HG03045 (cell line): Measurements from ENCODE around the gene OPRL1.
"Not testable (repeated sequence)": the region's sequence is repeated elsewhere in the genome, so short reads cannot be mapped to it uniquely, and the experiment has no call there.

Experiments used
- ATAC-seq: cut with Tn5 transposase; IDR thresholded peaks from one replicate; pipeline ENCODE4 v1.9.1; 2021; ENCODE audit warnings: mild to moderate bottlenecking, moderate library complexity; ENCODE audit not compliant: unreplicated experiment

Gene OPRL1

GRCh38 chr20:64083378-64083803, 3.5 kb downstream of the OPRL1 start:
- ATAC-seq, result no peak

- no peak for ATAC-seq
Observed at GRCh38 chr20:64083804-64084684, 4.2 kb downstream of the OPRL1 start, which contains the start of gene LKAAEAR1. Gene LKAAEAR1, minus strand, starts transcription at chr20:64084398. Its CDS starts 179 bp downstream, at chr20:64084219.

DNA sequence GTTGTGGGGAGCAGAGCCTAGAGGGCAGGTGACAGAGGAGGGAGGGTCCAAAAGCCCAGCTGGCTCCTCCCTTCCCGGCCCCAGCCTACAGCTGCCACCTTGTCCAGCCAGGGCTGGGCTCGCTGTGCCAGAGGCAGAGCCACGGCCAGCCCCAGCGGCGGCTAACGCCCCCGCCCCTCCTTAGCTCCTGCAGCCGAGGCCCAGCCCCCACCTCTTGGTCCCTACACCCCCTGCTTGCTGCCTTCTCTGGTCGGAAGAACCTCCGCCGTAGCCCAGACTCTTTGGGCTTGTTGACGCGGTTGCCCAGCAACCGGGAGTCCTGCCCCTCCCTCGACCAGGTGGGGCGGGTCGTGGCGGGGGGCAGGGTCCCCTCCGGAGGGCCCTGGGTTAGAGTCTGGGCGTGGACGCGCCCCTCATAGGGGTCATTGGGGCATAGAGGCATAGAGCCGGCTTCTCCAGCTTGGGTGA, 4.8 kb downstream of the OPRL1 start:
- no peak for ATAC-seq

- ATAC-seq, result no peak
Observed at GRCh38 chr20:64086801-64087200, 6.9 kb downstream of the OPRL1 start.

GRCh38 chr20:64087226-64087825, 7.4 kb downstream of the OPRL1 start:
- ATAC-seq, result not testable (repeated sequence)

DNA sequence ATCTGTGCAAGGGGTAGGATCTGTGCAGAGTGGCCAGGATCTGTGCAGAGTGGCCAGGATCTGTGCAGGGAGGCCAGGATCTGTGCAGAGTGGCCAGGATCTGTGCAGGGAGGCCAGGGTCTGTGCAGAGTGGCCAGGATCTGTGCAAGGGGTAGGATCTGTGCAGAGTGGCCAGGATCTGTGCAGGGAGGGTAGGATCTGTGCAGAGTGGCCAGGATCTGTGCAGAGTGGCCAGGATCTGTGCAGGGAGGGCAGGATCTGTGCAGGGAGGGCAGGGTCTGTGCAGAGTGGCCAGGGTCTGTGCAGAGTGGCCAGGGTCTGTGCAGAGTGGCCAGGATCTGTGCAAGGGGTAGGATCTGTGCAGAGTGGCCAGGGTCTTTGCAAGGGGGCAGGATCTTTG, 8.7 kb downstream of the OPRL1 start:
- not testable (repeated sequence) for ATAC-seq

DNA sequence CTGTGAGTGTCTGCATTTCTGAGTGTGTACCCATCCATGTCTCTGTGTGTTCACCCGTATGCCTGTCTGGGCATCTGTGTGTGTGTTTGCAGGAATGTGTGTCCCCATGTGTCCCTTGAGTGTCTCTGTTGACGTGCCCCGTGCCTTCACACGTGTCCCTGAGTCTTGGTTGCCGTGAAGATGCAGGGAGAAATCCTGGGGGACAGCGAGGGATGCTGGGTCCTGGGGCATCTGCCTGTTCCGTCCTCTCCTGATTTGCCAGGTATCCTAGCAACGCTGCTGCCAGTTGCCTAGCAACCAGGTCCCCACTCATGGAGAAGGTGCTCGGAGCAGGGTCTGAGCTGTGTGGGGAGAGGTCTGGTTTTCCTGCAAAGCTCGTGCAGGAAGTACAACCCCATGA, 10.3 kb downstream of the OPRL1 start:
- no peak for ATAC-seq

DNA sequence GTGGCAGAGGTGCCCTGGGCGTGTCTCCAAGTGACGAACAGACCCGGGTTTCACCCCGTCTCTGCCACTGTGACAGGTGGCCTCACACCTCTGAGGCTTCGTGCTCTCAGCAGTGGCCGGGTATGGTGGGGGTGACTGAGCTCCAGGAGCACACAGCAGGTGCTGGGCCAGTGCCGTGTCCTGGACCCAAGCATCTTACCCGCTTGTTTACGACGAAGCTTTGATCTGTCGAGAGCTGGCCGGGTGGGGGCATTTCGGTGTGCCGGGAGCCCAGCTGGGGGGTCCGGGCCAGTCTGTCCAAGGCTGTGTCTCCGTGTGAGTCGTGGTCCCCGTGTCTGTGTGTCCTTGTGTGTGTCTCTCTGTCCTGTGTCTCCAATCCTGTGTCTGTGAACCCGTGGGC, 11.5 kb downstream of the OPRL1 start:
- ATAC-seq, result no peak

GRCh38 chr20:64091770-64092169, 11.9 kb downstream of the OPRL1 start:
- no peak for ATAC-seq

- ATAC-seq, result no peak
Observed at GRCh38 chr20:64092258-64093012, 12.6 kb downstream of the OPRL1 start.

GRCh38 chr20:64093013-64093503, 13.2 kb downstream of the OPRL1 start:
- ATAC-seq, result no peak

DNA sequence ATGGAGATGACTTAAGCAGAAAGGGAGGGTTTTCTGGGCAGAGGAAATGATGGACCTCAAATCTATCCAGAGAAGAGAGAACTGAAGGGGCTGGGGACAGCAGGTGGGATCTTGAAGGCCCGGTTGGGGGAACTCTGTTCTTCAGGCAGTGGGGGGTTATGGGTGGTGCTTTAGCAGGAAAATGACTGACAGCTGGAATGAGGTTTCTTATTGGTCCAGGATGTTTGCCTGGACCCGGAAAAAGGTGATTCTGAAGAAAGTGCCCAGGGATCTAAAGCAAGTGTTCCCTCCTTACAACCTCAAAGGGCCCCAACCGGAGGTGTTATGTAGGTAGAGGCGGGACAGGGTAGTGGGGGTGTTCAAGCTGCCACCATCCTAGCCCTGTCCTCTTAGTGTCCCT, 15.6 kb downstream of the OPRL1 start:
- ATAC-seq, result no peak

GRCh38 chr20:64095927-64096326, 16.0 kb downstream of the OPRL1 start:
- ATAC-seq, result no peak

GRCh38 chr20:64096535-64096934, 16.7 kb downstream of the OPRL1 start:
- no peak for ATAC-seq

DNA sequence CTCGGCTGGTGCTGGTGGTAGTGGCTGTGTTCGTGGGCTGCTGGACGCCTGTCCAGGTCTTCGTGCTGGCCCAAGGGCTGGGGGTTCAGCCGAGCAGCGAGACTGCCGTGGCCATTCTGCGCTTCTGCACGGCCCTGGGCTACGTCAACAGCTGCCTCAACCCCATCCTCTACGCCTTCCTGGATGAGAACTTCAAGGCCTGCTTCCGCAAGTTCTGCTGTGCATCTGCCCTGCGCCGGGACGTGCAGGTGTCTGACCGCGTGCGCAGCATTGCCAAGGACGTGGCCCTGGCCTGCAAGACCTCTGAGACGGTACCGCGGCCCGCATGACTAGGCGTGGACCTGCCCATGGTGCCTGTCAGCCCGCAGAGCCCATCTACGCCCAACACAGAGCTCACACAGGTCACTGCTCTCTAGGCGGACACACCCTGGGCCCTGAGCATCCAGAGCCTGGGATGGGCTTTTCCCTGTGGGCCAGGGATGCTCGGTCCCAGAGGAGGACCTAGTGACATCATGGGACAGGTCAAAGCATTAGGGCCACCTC, 18.7 kb downstream of the OPRL1 start:
- no peak for ATAC-seq

- no peak for ATAC-seq
Observed at GRCh38 chr20:64099086-64099786, 19.4 kb downstream of the OPRL1 start.

DNA sequence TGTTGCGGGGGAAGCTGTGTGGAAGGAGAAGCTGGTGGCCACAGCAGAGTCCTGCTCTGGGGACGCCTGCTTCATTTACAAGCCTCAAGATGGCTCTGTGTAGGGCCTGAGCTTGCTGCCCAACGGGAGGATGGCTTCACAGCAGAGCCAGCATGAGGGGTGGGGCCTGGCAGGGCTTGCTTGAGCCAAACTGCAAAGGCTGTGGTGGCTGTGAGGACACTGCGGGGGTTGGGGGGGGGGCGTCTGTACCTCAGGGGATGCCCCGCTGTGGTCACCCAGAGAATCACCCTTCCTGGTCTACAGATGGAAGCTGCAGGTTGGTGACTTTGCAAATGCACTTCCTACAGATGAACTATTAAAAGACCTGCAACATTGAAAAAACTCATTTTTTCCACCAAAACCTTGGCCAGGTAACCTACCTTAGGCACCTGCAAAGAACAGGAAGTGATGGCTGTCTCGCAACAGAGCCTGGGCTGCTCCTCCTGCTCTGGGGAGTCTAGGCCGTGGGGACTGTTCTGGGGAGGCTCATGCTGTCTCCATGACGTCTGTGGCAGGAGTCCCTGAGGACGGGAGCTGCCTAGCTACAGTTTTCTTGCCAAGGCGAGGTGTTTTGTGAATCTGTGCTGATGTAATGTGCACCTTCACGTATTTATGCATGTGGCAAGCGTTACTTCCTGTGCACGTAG, 20.1 kb downstream of the OPRL1 start:
- ATAC-seq, result no peak

GRCh38 chr20:64100566-64100888, 20.6 kb downstream of the OPRL1 start:
- ATAC-seq, result no peak

DNA sequence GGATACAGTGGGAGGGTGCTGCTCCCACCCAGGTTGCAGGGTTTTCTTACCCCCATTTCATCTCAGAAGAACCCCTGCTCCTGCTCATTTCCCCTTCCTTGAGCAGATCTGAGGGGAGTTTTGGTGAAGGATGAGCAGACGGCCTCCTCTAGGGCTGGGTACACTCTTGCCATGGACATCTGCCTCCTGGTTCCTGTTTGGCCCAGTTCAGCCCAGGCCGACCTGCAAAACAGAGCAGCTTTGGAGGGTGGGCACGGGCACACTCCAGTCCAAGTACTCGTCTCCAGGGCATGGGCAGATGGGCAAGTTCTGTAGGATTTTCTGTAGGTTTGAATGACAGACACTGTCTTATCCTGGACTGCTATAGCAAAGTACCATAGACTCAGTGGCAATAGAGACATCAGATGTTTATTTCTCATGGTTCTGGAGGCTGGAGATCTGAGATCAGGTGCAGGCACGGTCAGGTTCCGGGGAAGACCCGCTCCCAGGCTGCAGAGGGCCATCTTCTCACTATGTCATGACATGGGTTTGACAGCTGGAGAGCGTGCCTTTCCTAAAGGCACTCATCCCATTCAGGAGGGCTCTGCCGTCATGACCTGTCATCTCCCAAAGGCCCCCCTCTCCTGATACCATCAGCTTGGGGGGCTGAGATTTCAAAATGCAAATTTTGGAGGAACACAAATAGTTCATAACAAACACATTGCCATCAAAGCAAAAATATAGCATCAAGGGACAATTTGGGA, 21.2 kb downstream of the OPRL1 start:
- ATAC-seq, result no peak
